OCI-LY7 (cell line): ENCODE measurements around the gene CSF1.

Experiments used
- CTCF ChIP-seq: fragments of 200-600 bp; sonication (generic); conservative IDR thresholded peaks from 2 replicates; pipeline ENCODE4 v1.5.1; 2014; ENCODE audit warnings: mild to moderate bottlenecking, antibody characterized with exemption, low read length, moderate library complexity, mixed read lengths
- EZH2phosphoT487 ChIP-seq: fragments of 200-600 bp; sonication (generic); IDR thresholded peaks from 2 replicates; pipeline ENCODE4 v1.6.1; 2018; ENCODE audit warnings: low read depth, borderline replicate concordance, mild to moderate bottlenecking, mixed run types, antibody characterized with exemption, low read length, moderate library complexity, mixed read lengths

GRCh38 chr1:109897259-109897955, 13.2 kb upstream of the CSF1 start:
- TF ChIP-seq CTCF: no peak
- TF ChIP-seq EZH2phosphoT487: no peak
